ENCODE measurements around the gene TMTC3. TPM values are rescaled to one million over a fixed set of nuclear protein-coding genes. Genes with fewer than 3 reads are reported as not detected.

TMTC3 gene
- total RNA-seq, 1 donor from 2014 or later: 42.7 TPM

- no peak for DNase-seq
These were observed 85.8 kb downstream of the TMTC3 start for GRCh38 chr12:88227871-88228270.

GRCh38 chr12:88228720-88229119 is 86.6 kb downstream of the TMTC3 start:
- DNase-seq: no peak

GRCh38 chr12:88230271-88230670 is 88.2 kb downstream of the TMTC3 start:
- no peak for DNase-seq

- no peak for DNase-seq
These were observed 93.2 kb downstream of the TMTC3 start for GRCh38 chr12:88235183-88235833.

GRCh38 chr12:88237954-88238353 is 95.8 kb downstream of the TMTC3 start:
- peak; percentile 32 for DNase-seq

GRCh38 chr12:88238406-88238805 is 96.3 kb downstream of the TMTC3 start:
- no peak for DNase-seq

GRCh38 chr12:88241862-88242570 is 99.9 kb downstream of the TMTC3 start:
- DNase-seq: peak; percentile 83

- DNase-seq: no peak
These were observed 100.4 kb downstream of the TMTC3 start for GRCh38 chr12:88242571-88242925.

- DNase-seq: no peak
These were observed 100.8 kb downstream of the TMTC3 start for GRCh38 chr12:88242939-88243338.

GRCh38 chr12:88243982-88244381 is 101.9 kb downstream of the TMTC3 start:
- no peak for DNase-seq

GRCh38 chr12:88245905-88246304 is 103.8 kb downstream of the TMTC3 start:
- DNase-seq: no peak

GRCh38 chr12:88247241-88247643 is 105.1 kb downstream of the TMTC3 start:
- DNase-seq: peak; percentile 24

GRCh38 chr12:88248606-88249005 is 106.5 kb downstream of the TMTC3 start:
- DNase-seq: no peak

Other genes with a start within 250 kb of the TMTC3 start
- not detected in 2 replicates for gene C12orf50, start 112.9 kb upstream of the TMTC3 start, total RNA-seq
- 9.3 and 21.3 TPM in 2 replicates for gene CEP290, start 219 bp upstream of the TMTC3 start, total RNA-seq